Calu3 (cell line): Measurements from ENCODE around the gene SESN1. TPM values are rescaled to one million over a fixed set of nuclear protein-coding genes. Genes with fewer than 3 reads are reported as not detected.

Experiments used
- BruUV-seq: library from RNA; stranded (reverse); fragments of 400-500 nt; replicated peaks from 2 replicates; lab custom pipeline; 2021; lab: Mats Ljungman, UMichigan
- CTCF ChIA-PET: fragments of 300-600 bp; sonication (Branson Sonifier 250); formaldehyde crosslinking; loops from one replicate; lab custom pipeline; 2022; ENCODE audit warnings: antibody characterized with exemption; lab: Charles Lee
- DNase-seq: peaks from one replicate; pipeline ENCODE4 v3.0.0; 2022
- H3K27ac Mint-ChIP-seq: one replicate; pipeline ENCODE4 v1.8.0; 2022; ENCODE audit warnings: mixed read lengths; ENCODE audit not compliant: unreplicated experiment
- H3K27me3 Mint-ChIP-seq: one replicate; pipeline ENCODE4 v1.8.0; 2022; ENCODE audit warnings: mixed read lengths; ENCODE audit not compliant: unreplicated experiment
- H3K36me3 Mint-ChIP-seq: one replicate; pipeline ENCODE4 v1.8.0; 2022; ENCODE audit warnings: mild to moderate bottlenecking, moderate library complexity, mixed read lengths; ENCODE audit not compliant: insufficient read depth, unreplicated experiment
- H3K4me1 Mint-ChIP-seq: one replicate; pipeline ENCODE4 v1.8.0; 2022; ENCODE audit warnings: mild to moderate bottlenecking, low read depth, mixed read lengths; ENCODE audit not compliant: unreplicated experiment
- H3K4me3 Mint-ChIP-seq: one replicate; pipeline ENCODE4 v1.8.0; 2022; ENCODE audit warnings: mild to moderate bottlenecking, low read depth, moderate library complexity, mixed read lengths; ENCODE audit not compliant: unreplicated experiment
- H3K9me3 Mint-ChIP-seq: one replicate; pipeline ENCODE4 v1.8.0; 2022; ENCODE audit warnings: low read depth, mixed read lengths; ENCODE audit not compliant: unreplicated experiment
- CTCF ChIP-seq: fragments of 200-600 bp; IDR thresholded peaks from one replicate; pipeline ENCODE4 v1.8.0; 2022; ENCODE audit warnings: antibody characterized with exemption; ENCODE audit not compliant: unreplicated experiment
- intact Hi-C: fragments of 100-400 bp; cut with micrococcal nuclease; formaldehyde crosslinking; loops from one replicate; pipeline ENCODE4 v1.10.0; 2022; ENCODE audit not compliant: unreplicated experiment
- total RNA-seq: library from RNA; stranded (reverse); gene quantifications from 2 replicates; pipeline ENCODE4 v1.2.3, GENCODE V29; 2022

SESN1 gene
- total RNA-seq, 1 experiment from 2014 or later: 5.9 TPM

- no peak overlapping the region for H3K27ac Mint-ChIP-seq
- H3K36me3 Mint-ChIP-seq: no peaks in the 10 kb centered on the region
- no peak overlapping the region for H3K4me3 Mint-ChIP-seq
- no peaks in the 10 kb centered on the region for H3K9me3 Mint-ChIP-seq
- no peak for TF ChIP-seq CTCF
- no peaks in the 10 kb centered on the region for H3K4me1 Mint-ChIP-seq
- no peaks in the 10 kb centered on the region for H3K27me3 Mint-ChIP-seq
- no TSS peak for BruUV-seq
- CTCF ChIA-PET: no interaction called here
- DNase-seq: no peak
- intact Hi-C loops: no loop called here
Observed at GRCh38 chr6:109081026-109081425, 13.6 kb downstream of the SESN1 start.

DNA sequence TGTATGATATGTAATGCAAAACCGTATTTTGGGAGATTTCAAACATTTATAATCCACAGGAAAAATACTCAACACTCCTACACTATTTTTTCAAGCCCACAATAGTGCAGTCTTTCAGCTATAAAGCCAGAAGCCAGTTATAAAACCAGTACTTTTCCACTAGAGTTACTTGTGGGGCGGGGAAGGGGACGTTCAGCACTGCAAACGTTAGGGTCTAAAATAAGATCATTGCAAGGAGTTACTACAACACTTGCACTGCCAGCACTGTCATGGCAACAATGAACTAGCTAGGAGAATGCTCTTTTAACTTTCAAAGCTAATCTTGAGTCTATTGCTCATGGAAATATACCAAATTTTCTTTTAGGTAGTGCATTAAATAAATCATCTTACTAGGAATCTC, 14.7 kb downstream of the SESN1 start:
- H3K9me3 Mint-ChIP-seq: no peaks in the 10 kb centered on the region
- no peaks in the 10 kb centered on the region for H3K36me3 Mint-ChIP-seq
- intact Hi-C loops: no loop called here
- H3K4me3 Mint-ChIP-seq: no peak overlapping the region
- H3K27me3 Mint-ChIP-seq: no peaks in the 10 kb centered on the region
- CTCF ChIA-PET: interaction anchor here (0.6 to 0.7 kb wide), 2 partner anchors 534 to 1143 kb away, joined by 3 to 6 read pairs; no protein-coding TSS in a partner anchor
- no peak for TF ChIP-seq CTCF
- no peak overlapping the region for H3K27ac Mint-ChIP-seq
- no TSS peak for BruUV-seq
- no peaks in the 10 kb centered on the region for H3K4me1 Mint-ChIP-seq
- DNase-seq: no peak

- intact Hi-C loops: no loop called here
- CTCF ChIA-PET: no interaction called here
- DNase-seq: no peak
- Mint-ChIP-seq H3K9me3 (no peaks in the 10 kb centered on the region), H3K27me3 (no peaks in the 10 kb centered on the region), H3K27ac (no peak overlapping the region), H3K4me1 (no peaks in the 10 kb centered on the region), H3K4me3 (no peak overlapping the region), H3K36me3 (no peaks in the 10 kb centered on the region)
- BruUV-seq: no TSS peak
- no peak for TF ChIP-seq CTCF
Observed at GRCh38 chr6:109076377-109076776, 18.3 kb downstream of the SESN1 start.

DNA sequence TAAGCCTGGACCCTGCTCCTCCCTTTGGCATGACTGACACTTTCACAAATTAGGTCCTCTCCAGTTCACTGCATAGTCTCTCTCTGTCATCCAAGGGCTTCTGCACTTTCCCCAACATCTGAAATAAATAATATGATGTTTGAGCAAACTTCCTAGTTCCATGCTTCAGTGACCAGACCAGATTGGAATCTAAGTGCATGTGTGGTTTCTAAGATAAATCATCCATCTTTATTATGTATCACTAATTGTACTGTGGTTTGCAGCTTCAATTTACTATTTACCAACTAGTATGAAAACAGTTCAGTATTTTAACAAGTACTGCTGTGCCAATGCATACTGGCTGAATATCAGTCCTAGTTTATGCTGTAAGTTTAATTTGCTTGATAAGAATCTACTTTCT, 18.7 kb downstream of the SESN1 start:
- intact Hi-C loops: no loop called here
- no peak overlapping the region for H3K27ac Mint-ChIP-seq
- no peaks in the 10 kb centered on the region for H3K9me3 Mint-ChIP-seq
- no peaks in the 10 kb centered on the region for H3K36me3 Mint-ChIP-seq
- CTCF ChIA-PET: no interaction called here
- no peaks in the 10 kb centered on the region for H3K27me3 Mint-ChIP-seq
- no TSS peak for BruUV-seq
- no peak for TF ChIP-seq CTCF
- DNase-seq: no peak
- H3K4me3 Mint-ChIP-seq: no peak overlapping the region
- H3K4me1 Mint-ChIP-seq: no peaks in the 10 kb centered on the region

- no peak for DNase-seq
- BruUV-seq: no TSS peak
- TF ChIP-seq CTCF: no peak
- intact Hi-C loops: loop anchor here (5.0 kb wide), 1 partner anchor 182 kb away; no protein-coding TSS in a partner anchor
- H3K27ac Mint-ChIP-seq: no peak overlapping the region
- no peaks in the 10 kb centered on the region for H3K9me3 Mint-ChIP-seq
- CTCF ChIA-PET: interaction anchor here (2.5 kb wide), 1 partner anchor 20 kb away, joined by 5 read pairs; the partner anchor contains the start of genes CEP57L1 and SESN1
- H3K4me1 Mint-ChIP-seq: no peaks in the 10 kb centered on the region
- H3K36me3 Mint-ChIP-seq: no peaks in the 10 kb centered on the region
- H3K27me3 Mint-ChIP-seq: no peaks in the 10 kb centered on the region
- H3K4me3 Mint-ChIP-seq: no peak overlapping the region
Observed at GRCh38 chr6:109074133-109074415, 20.6 kb downstream of the SESN1 start.
